Erythroblast (primary cell): ENCODE measurements around the gene MARK2.

Experiments
- GATA1 ChIP-seq: IDR thresholded peaks from 2 replicates; pipeline ENCODE4 v1.6.1; 2011; ENCODE audit warnings: low read depth, mild to moderate bottlenecking, control low read depth, low read length, moderate library complexity
- POLR2A ChIP-seq: IDR thresholded peaks from 2 replicates; pipeline ENCODE4 v1.6.1; 2011; ENCODE audit warnings: mild to moderate bottlenecking, low read length

- no peak for TF ChIP-seq POLR2A
- no peak for TF ChIP-seq GATA1
Measured at GRCh38 chr11:63804259-63804658, 34.7 kb upstream of the MARK2 start.
